ENCODE data around the gene RGS1. TPM values are rescaled to one million over a fixed set of nuclear protein-coding genes. Genes with fewer than 3 reads are reported as not detected.

The RGS1 gene
- not detected in 5 replicates for total RNA-seq (2022; extraction: Qiagen RNA extraction)

GRCh38 chr1:192575499-192576189, at the start of gene RGS1:
Gene RGS1 (plus strand): TSS chr1:192575773. CDS start chr1:192575793, 20 bp downstream.

Other genes starting within 250 kb of the RGS1 start
- gene RGS13, start 60.4 kb downstream of the RGS1 start, total RNA-seq (2022; extraction: Qiagen RNA extraction), result not detected in 5 replicates
- 122 to 186 TPM (median 144 TPM) in 5 replicates for gene RGS2, start 233.3 kb downstream of the RGS1 start, total RNA-seq (2022; extraction: Qiagen RNA extraction)